GM12872 (cell line): Measurements from ENCODE around the gene BBS2.

Experiments
- TF ChIP-seq, protein P1 (sequence below): IDR thresholded peaks from 3 replicates; pipeline ENCODE4 v1.5.1; 2011; ENCODE audit warnings: low read depth, mild to moderate bottlenecking, low read length, moderate library complexity; ENCODE audit not compliant: insufficient read depth

BBS2 gene

DNA sequence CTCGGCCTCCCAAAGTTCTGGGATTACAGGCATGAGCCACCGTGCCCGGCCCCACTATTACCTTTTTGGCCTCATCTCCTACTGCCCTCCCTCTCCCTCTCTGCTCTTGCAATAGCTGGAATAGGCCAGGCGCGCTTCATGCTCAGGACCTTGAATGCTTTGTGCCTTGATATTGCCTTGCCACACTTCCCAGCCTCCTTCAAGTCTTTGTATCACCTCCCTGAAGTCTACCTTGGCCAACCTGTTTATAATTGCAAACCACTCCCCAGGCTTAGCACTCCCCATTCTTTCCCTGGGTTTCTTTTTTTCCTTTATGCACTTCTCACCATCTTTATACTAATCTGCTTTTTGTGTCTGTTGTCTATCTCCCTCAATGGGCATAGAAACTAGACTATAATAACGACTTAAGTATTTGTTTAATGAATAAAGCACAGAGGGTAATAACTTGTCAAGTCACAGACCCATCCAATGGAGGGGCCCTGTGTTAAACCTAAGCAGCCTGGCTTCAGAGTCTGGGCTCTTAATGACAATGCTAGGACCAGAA lies 61.8 kb downstream of the BBS2 start:
- TF ChIP-seq, protein P1, sequence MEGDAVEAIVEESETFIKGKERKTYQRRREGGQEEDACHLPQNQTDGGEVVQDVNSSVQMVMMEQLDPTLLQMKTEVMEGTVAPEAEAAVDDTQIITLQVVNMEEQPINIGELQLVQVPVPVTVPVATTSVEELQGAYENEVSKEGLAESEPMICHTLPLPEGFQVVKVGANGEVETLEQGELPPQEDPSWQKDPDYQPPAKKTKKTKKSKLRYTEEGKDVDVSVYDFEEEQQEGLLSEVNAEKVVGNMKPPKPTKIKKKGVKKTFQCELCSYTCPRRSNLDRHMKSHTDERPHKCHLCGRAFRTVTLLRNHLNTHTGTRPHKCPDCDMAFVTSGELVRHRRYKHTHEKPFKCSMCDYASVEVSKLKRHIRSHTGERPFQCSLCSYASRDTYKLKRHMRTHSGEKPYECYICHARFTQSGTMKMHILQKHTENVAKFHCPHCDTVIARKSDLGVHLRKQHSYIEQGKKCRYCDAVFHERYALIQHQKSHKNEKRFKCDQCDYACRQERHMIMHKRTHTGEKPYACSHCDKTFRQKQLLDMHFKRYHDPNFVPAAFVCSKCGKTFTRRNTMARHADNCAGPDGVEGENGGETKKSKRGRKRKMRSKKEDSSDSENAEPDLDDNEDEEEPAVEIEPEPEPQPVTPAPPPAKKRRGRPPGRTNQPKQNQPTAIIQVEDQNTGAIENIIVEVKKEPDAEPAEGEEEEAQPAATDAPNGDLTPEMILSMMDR: no peak

DNA sequence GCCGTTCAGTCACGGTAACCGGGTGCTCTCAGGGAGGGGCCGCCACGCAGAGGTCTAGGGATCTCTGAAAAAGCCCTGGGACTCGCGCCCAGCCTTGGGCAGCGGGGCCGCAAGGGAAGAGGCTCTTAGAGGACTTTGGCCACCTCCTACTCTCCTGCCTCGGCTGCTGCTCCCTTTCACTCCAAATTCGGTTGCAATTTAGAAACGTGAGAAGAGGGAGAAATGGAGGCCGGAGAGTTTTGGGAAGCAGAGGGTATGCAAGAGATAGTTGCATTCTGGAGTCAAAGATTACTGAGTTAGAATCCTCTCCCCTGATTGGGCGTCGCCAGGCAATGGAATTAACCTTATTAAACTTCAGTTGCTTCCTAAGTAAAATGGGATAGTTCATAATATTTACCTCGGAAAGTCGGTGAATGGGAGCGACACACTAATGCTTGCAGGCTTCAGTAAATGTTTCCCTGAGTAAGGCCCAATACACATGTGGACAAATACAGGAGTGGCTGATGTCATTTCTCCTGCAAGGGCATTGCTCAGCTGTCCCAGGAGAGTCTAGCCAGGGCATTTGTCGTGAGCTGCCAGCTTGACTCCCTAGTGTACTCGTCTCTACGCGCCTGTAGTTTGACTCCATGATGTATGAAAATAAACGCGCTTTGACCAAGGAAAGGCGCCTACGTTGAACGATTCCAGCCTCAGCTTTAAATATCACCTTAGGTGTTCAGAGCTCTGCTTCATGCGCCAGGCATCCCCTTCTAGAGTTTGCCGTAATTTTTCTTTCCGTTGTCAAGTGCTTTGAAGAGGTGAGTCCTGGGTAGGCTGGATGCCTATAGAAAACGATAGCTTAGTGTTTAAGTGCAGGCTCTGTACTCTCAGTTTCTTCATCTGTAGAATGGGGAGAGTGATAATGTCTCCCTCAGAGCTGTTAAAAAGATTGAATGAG lies 67.8 kb downstream of the BBS2 start:
- TF ChIP-seq, protein P1: no peak

DNA sequence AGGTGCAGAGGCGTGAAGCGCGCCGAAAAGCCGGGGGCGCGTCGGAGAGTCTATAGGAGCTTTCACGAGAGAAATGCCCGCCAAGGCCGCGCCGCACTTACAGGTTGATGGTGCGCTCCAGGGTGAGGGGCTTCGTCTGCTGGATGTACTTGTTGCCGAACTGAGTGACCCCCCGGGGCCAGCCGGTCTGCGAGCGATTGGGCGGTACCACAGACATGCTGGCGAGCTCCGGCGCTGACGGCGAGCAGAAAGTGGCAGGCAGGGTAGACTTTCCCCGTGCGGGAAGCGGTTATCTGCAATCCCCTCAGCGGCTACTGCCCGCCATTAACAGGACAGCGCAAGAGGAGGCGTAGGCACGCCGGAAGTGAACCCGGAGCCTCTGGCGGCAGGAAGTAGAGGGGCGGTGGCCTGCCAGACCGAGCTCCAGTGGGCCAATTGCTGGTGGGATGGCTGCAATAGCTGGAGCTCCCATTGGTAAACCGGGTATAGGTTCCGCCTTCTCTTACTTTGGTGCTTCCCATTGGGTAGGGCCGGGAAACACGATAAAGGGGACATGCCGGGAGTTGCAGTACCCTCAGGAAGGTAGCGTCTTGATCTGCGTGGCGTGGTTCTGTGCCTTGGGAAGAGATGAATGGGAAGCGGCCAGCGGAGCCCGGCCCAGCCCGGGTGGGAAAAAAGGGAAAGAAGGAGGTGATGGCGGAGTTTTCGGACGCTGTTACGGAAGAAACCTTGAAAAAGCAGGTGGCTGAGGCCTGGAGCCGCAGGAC lies 68.7 kb downstream of the BBS2 start, which contains the start of the genes NUDT21 and OGFOD1:
TSS of gene NUDT21 (minus strand) at position 347 of the 767 bp plus-strand sequence. CDS start at position 217, 130 bp downstream.
TSS of gene OGFOD1 (plus strand) at position 569 of the 767 bp plus-strand sequence. CDS start at position 628, 59 bp downstream.
- TF ChIP-seq, protein P1: no peak

DNA sequence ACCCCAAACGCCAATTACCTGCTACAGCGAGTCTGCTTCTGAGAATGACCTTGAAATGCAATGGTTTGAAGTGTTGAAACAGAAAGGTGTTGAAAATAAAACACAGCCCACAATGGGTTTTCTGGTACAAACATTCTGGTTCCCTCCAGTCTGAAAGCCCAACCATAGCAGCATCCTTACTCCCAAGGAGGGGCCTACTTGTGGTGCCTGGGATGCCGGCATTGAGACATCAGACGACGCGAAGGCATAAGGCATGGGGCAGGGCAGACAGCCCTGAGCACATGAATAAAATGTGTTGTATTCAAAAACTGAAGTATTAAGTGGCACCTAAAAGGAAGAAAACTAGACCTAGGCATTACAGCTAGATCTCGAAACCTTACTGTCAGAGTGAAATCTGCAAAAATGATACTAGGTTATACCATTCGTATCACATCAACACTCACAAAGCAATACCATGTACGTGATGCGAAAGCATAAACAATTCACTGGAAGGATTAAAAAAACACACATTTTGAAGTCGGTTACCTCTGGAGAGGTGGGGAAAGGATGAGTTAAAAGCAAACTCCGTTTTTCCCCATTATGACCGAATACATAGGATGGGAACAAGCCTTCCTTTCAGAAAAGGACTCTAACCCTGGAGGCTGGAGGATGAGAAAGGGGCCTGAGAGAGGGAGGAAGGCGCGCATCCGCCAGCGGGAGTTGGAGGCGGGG lies 69.4 kb downstream of the BBS2 start:
- TF ChIP-seq, protein P1: no peak

DNA sequence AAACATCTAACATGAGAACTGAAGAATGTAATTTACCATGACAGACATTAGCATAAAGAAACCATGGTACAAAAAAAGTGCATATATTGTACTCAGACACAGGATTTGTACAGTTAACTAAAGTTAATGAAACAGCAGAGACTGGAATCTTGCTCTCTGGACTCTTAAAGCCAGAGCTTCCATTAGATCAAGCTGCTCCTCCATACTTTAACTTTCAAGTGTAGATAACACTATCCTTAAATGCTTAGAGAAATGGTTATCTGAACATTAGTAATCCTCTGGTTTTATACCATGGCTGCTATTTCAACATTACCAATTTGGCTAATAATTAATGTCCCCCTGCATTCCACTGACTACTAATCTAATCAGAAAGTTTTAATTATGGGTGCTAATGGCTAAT lies 71.8 kb downstream of the BBS2 start:
- TF ChIP-seq, protein P1: no peak

DNA sequence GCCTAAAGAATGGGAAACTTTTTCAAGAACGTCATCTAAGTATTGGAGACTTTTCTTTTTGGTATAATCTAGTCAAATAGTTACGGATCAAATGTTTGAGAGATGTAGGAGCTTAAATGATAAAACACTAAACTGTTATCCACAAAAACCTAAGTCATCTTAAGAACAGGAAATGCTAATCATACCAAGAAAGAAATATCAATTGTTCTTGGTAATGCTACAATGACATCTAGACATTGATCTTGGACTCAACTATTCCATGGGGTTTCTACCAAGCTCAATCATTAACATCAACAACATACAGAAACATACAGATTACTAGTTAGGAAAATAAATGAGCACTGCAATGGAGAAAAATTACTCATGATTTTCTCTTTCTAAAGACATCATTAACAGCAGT lies 72.5 kb downstream of the BBS2 start:
- TF ChIP-seq, protein P1: no peak
